HG02763 (cell line): ENCODE data around the gene LSM3.

Source experiments
- ATAC-seq: cut with Tn5 transposase; IDR thresholded peaks from one replicate; pipeline ENCODE4 v1.9.1; 2021; ENCODE audit warnings: mild to moderate bottlenecking, moderate library complexity; ENCODE audit not compliant: unreplicated experiment

LSM3 gene

GRCh38 chr3:14194865-14195264 lies 16.2 kb downstream of the LSM3 start:
- ATAC-seq, result no peak

GRCh38 chr3:14199641-14200040 lies 21.0 kb downstream of the LSM3 start:
- ATAC-seq, result no peak

- no peak for ATAC-seq
Measured at GRCh38 chr3:14200276-14200675, 21.7 kb downstream of the LSM3 start.

- ATAC-seq, result no peak
Measured at GRCh38 chr3:14200841-14201240, 22.2 kb downstream of the LSM3 start.

DNA sequence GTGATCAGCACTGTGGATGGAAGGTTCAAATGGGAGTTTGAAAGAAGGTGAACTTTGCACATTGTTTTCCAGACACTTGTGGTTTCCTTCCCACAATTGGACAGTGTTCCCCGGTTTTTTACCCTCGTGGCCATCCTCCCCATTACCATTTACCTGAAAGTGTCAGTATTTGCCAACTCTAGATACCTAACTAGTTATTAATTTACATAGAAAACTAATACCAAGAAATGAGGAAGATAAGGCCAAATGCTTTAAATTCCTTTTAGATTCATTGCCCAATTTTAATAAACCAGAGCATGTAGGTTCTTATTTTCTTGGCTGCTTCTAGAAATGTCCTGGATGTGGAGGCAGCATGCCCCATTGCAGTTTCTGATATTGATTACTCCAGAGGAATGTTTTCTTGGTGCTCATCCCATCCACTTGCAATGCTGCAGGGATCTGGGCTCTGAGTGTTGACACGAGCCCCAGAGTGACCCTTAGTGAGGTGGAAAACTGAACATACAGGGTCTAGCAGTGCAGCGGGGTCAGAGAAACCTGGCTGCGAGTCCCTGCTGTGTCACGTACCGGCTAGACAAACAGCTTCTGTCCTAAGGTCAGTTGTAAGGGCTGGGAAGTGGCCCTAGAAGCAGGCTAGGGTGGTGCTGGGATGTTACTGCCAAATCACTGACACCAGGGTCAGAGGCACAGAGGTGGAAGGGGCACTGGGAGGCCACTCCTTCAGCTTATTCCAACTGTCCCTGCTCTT lies 23.5 kb downstream of the LSM3 start:
- no peak for ATAC-seq

- ATAC-seq, result no peak
Measured at GRCh38 chr3:14202874-14203520, 24.4 kb downstream of the LSM3 start.

DNA sequence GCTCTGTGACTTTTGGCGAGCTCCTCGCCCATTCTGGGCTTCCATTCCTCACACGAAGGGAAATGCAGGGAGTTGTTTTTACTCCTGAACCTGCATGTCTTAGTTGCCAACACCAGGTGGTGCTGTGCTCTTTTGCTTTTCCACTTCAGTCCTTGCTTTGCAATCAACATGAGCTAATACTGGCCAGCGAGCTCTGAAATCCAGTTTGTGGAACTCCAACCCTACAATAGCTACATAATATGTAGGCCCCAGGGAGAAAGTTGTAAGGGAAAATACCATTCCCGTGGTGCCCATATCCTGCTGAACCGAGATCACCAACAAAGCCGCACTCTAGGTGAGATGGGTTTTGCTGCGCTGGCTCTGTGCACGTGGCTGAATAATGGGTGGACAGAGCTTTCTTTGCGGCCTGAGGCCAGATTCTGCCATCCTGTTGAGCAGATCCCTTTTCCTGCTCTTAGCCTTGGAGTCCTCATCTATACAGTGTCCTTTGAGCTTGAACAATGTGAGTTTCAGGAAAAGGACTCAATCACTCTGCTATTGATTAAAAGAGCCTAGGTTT lies 25.0 kb downstream of the LSM3 start:
- ATAC-seq, result no peak

GRCh38 chr3:14204515-14205284 lies 26.1 kb downstream of the LSM3 start:
- ATAC-seq, result no peak

DNA sequence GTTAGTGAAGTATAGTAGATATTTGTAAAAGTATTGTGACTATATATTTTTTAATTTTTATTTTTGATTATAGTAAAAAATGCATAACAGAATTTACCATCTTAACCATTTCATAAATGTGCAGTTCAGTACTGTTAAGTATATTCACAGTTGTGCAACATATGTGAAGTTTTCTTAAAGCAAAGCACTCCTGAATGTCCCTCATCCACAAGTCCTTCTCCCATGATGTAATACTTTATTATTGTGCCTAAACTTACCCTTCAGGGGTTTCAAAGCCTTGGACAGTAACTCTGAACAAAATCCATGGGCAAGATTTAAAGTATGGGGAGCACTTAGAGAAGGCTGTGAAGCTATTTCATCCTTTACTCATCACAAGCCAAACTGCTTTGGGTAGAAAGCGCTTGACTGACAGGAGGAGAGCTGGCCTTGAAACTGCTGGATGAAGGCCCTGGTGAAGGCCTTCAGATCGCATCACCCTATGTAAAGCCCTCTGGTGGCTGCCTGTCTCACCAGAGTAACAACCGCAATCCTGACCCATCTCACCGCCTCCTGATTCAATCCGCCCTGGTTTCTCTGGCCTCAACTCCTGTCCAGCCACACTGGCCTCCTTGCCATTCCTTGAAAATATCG lies 28.0 kb downstream of the LSM3 start:
- no peak for ATAC-seq

DNA sequence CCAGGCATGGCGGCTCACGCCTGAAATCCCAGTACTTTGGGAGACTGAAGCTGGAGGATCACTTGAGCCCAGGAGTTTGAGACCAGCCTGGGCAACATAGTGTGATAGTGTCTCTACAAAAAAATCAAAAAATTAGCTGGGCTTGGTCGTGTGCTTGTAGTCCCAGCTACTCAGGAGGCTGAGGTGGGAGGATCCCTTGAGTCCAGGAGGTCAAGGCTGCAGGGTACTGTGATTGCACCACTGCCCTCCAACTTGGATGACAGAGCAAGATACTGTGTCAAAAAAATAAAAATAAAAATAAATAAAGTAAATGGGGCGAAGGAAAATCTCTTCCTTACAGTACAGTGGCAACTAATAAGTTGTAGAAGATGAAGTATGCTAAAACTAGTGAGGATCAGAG lies 29.6 kb downstream of the LSM3 start:
- no peak for ATAC-seq

DNA sequence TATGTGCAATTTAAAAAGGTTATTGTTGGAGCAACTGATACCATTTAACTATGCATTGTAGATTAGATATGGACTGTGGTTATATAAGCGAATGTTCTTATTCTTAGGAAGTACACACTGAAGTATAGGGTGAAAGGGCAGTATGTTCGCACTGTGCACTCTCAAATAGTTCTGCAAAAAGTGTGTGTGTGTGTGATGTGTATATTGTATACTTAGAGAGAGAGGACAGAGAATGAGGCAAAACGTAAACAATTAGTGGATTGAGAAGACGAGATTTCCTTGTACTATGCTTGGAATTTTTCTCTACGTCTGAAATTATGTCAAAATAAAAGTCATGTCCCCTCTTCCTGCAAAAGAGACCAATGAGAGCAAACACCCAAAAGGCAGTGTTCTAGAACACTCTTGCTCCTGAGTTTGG lies 30.4 kb downstream of the LSM3 start:
- ATAC-seq, result no peak

- ATAC-seq, result no peak
Measured at GRCh38 chr3:14209581-14210289, 31.1 kb downstream of the LSM3 start.

- no peak for ATAC-seq
Measured at GRCh38 chr3:14210290-14210688, 31.7 kb downstream of the LSM3 start.

GRCh38 chr3:14210843-14211594 lies 32.4 kb downstream of the LSM3 start:
- ATAC-seq, result no peak

DNA sequence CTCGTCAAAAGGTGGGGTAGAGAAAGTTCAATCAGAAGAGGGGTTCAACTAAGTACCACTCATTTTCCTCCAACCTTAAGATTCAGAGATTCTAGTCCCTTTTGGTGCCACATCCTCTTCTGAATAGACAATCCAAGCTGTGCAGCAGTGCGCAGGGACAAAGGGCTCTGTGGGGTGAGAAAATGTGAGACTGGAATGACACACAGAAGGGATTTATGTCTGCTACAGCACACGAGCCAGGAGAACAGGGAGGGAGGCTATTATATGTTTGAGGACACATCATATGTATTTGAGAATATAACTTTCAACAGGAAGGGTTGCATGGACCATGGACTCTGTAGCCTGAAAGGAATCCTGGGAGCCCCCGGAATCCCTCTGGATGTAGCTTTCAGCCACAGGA lies 33.0 kb downstream of the LSM3 start:
- ATAC-seq, result no peak

DNA sequence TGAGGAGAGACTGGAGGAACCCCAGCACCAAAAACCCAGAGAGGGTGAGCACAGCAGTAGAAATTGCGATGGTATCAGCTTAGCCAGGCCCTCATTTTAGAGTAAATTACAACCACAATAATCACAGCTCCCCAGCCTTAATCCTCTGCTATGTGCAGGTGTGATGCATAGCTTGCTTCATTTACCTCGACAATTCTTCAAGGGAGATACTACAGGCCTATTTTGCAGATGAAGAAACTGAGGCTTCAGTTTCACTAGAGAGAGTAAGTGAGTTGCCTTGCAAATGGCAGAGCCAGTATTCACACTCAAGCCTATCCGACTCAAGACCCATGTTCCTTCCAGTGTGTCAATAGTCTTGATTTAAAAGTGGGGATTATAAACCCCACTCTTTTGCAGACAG lies 33.4 kb downstream of the LSM3 start:
- no peak for ATAC-seq

DNA sequence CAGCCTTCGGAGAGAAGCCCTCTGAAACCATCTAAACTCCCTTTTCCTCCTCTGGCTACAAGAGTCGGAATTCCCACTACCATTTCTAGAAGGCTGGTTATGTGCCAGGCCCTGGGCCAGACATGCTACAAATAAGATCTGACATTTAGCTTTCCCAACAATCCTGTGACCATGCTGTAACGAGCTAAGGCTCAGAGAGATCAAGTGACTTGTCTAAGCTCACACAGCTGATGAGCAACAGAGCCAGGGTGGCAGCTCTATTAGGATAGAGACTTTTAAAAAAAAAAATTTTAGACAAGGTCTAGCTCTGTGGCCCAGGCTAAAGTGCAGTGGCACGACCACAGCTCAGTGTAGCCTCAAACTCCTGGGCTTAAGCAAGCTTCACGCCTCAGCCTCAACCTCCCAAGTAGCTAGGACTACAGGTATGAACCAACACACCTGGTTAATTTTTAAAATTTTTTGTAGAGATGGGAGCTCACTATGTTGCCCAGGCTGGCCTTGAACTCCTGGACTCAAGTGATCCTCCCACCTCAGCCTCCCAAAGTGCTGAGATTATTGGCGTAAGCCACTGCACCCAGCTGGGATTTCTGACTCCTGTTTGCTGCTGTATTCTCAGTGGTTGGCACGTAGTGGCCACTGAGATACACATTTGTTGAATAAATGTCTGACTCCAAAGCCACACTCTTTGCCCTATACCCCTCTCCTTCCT lies 34.6 kb downstream of the LSM3 start:
- no peak for ATAC-seq

GRCh38 chr3:14214764-14215163 lies 36.1 kb downstream of the LSM3 start:
- ATAC-seq, result no peak
